GM23338 (cell line): ENCODE data around the gene TBC1D21. TPM values are rescaled to one million over a fixed set of nuclear protein-coding genes. Genes with fewer than 3 reads are reported as not detected.

Source experiments
- ATAC-seq: fragments of 200-7000 bp; cut with Tn5 transposase; 3 replicates; pipeline ENCODE4 v1.9.1; 2020
- DNase-seq: peaks from one replicate; pipeline ENCODE4 v3.0.0-alpha.2; 2015; ENCODE audit warnings: low spot score
- H2AFZ ChIP-seq: fragments of 200-600 bp; sonication (generic); 2 replicates; pipeline ENCODE4 v1.8.0; 2016; ENCODE audit warnings: antibody characterized with exemption, mild to moderate bottlenecking, moderate library complexity
- H3F3A ChIP-seq: fragments of 200-600 bp; sonication (generic); replicated peaks from 2 replicates; pipeline ENCODE4 v1.8.0; 2017; ENCODE audit warnings: antibody characterized with exemption, mixed run types, low read depth
- H3K27ac ChIP-seq: fragments of 200-600 bp; sonication (generic); 2 replicates; pipeline ENCODE4 v1.6.1; 2016; ENCODE audit warnings: low read depth
- H3K27me3 ChIP-seq: fragments of 200-600 bp; sonication (generic); 2 replicates; pipeline ENCODE4 v1.8.0; 2016; ENCODE audit warnings: mild to moderate bottlenecking, mixed run types, moderate library complexity; ENCODE audit not compliant: insufficient read depth
- H3K36me3 ChIP-seq: fragments of 200-600 bp; sonication (generic); 2 replicates; pipeline ENCODE4 v1.8.0; 2016; ENCODE audit warnings: mild to moderate bottlenecking; ENCODE audit not compliant: insufficient read depth
- H3K4me1 ChIP-seq: fragments of 200-600 bp; sonication (generic); 2 replicates; pipeline ENCODE4 v1.8.0; 2016; ENCODE audit warnings: mild to moderate bottlenecking, moderate library complexity; ENCODE audit not compliant: insufficient read depth
- H3K4me2 ChIP-seq: fragments of 200-600 bp; sonication (generic); 2 replicates; pipeline ENCODE4 v1.7.1; 2017; ENCODE audit warnings: mixed run types
- H3K4me3 ChIP-seq: fragments of 200-600 bp; sonication (generic); 2 replicates; pipeline ENCODE4 v1.6.1; 2016; ENCODE audit warnings: mixed run types
- H3K79me2 ChIP-seq: fragments of 200-600 bp; sonication (generic); replicated peaks from 2 replicates; pipeline ENCODE4 v1.8.0; 2017; ENCODE audit warnings: mild to moderate bottlenecking; ENCODE audit not compliant: insufficient read depth
- H3K9me2 ChIP-seq: fragments of 200-600 bp; sonication (generic); 2 replicates; pipeline ENCODE4 v1.8.0; 2017; ENCODE audit not compliant: insufficient read depth
- H4K20me1 ChIP-seq: fragments of 200-600 bp; sonication (generic); replicated peaks from 2 replicates; pipeline ENCODE4 v1.8.0; 2017; ENCODE audit warnings: mild to moderate bottlenecking; ENCODE audit not compliant: insufficient read depth
- H3K27ac Mint-ChIP-seq: 2 replicates; pipeline ENCODE4 v1.8.0; 2020; ENCODE audit warnings: inconsistent platforms, mild to moderate bottlenecking, moderate library complexity, mixed read lengths
- H3K27me3 Mint-ChIP-seq: 3 replicates; pipeline ENCODE4 v1.8.0; 2022; ENCODE audit warnings: low read depth, mild to moderate bottlenecking, moderate library complexity, mixed read lengths, inconsistent platforms; ENCODE audit not compliant: insufficient read depth, poor library complexity
- H3K36me3 Mint-ChIP-seq: 3 replicates; pipeline ENCODE4 v1.8.0; 2021; ENCODE audit warnings: low read depth, mild to moderate bottlenecking, inconsistent platforms, moderate library complexity, mixed read lengths
- H3K4me1 Mint-ChIP-seq: 3 replicates; pipeline ENCODE4 v1.8.0; 2020; ENCODE audit warnings: mild to moderate bottlenecking, inconsistent platforms, mixed read lengths
- H3K4me3 Mint-ChIP-seq: 3 replicates; pipeline ENCODE4 v1.8.0; 2021; ENCODE audit warnings: moderate library complexity, mild to moderate bottlenecking, inconsistent platforms, mixed read lengths
- H3K9me3 Mint-ChIP-seq: 3 replicates; pipeline ENCODE4 v1.8.0; 2020; ENCODE audit warnings: moderate library complexity, mild to moderate bottlenecking, inconsistent platforms, mixed read lengths
- CREB1 ChIP-seq: fragments of 250-450 bp; sonication (Bioruptor Pico); IDR thresholded peaks from 2 replicates; pipeline ENCODE4 v1.5.0; 2020; ENCODE audit warnings: low read depth, mild to moderate bottlenecking, moderate library complexity
- ETS1 ChIP-seq: IDR thresholded peaks from 2 replicates; pipeline ENCODE4 v1.6.1; 2016; ENCODE audit warnings: antibody characterized with exemption
- EZH2 ChIP-seq: fragments of 200-600 bp; sonication (generic); IDR thresholded peaks from one replicate; pipeline ENCODE4 v1.8.0; 2017; ENCODE audit warnings: antibody characterized with exemption, mild to moderate bottlenecking, low read depth; ENCODE audit not compliant: unreplicated experiment
- EZH2phosphoT487 ChIP-seq: fragments of 200-600 bp; sonication (generic); IDR thresholded peaks from one replicate; pipeline ENCODE4 v1.8.1; 2018; ENCODE audit warnings: antibody characterized with exemption; ENCODE audit not compliant: unreplicated experiment
- JUNB ChIP-seq: IDR thresholded peaks from one replicate; pipeline ENCODE4 v1.6.1; 2016; ENCODE audit warnings: antibody characterized with exemption; ENCODE audit not compliant: unreplicated experiment
- NANOG ChIP-seq: IDR thresholded peaks from 2 replicates; pipeline ENCODE4 v1.6.1; 2016; ENCODE audit warnings: antibody characterized with exemption, borderline replicate concordance
- POLR2AphosphoS5 ChIP-seq: IDR thresholded peaks from 2 replicates; pipeline ENCODE4 v1.6.1; 2016; ENCODE audit warnings: antibody characterized with exemption, low read depth
- REST ChIP-seq: IDR thresholded peaks from one replicate; pipeline ENCODE4 v1.6.1; 2018; ENCODE audit warnings: antibody characterized with exemption; ENCODE audit not compliant: unreplicated experiment
- STAT1 ChIP-seq: IDR thresholded peaks from one replicate; pipeline ENCODE4 v1.6.1; 2016; ENCODE audit warnings: antibody characterized with exemption; ENCODE audit not compliant: unreplicated experiment
- ZNF114 ChIP-seq: fragments of 250-450 bp; sonication (Bioruptor Pico); IDR thresholded peaks from 2 replicates; pipeline ENCODE4 v1.5.0; 2020; ENCODE audit warnings: mild to moderate bottlenecking, moderate library complexity
- ZNF331 ChIP-seq: fragments of 250-450 bp; sonication (Bioruptor Pico); IDR thresholded peaks from 2 replicates; pipeline ENCODE4 v1.5.0; 2020; ENCODE audit warnings: low read depth, mild to moderate bottlenecking, moderate library complexity
- polyA plus RNA-seq: library from polyadenylated mRNA; unstranded; fragments of >200 nt; fragmentation: Nextera tagmentation; extraction: Ambion mirVana; gene quantifications from 2 replicates; pipeline ENCODE4 v1.2.1, GENCODE V29; 2016
- total RNA-seq: library from RNA; depleted of rRNA; stranded (reverse); fragments of >200 nt; shearing (Covaris generic); gene quantifications from 2 replicates; pipeline ENCODE4 v1.2.3, GENCODE V29; 2014
- TF ChIP-seq, protein P1 (sequence below): fragments of 250-450 bp; sonication (Bioruptor Pico); IDR thresholded peaks from 2 replicates; pipeline ENCODE4 v1.5.0; 2020; ENCODE audit warnings: mild to moderate bottlenecking, moderate library complexity
- TF ChIP-seq, protein P2 (sequence below), 2 experiments: fragments of 200-600 bp in 1 of 2; sonication (generic) in 1 of 2; conservative IDR thresholded peaks; 2 replicates each; pipeline versions ENCODE4 v1.5.1 to v1.6.1; 2016 to 2017; ENCODE audit warnings: antibody characterized with exemption in 2 of 2, low read depth in 2 of 2, mild to moderate bottlenecking in 2 of 2, moderate library complexity in 1 of 2

The TBC1D21 gene
- total and polyA plus RNA-seq, 2 experiments from 2014 or later = not detected

- no peaks in the 10 kb centered on the region for H3F3A ChIP-seq
- Mint-ChIP-seq H3K27me3 (peaks cover 6% of the 10 kb centered on the region), H3K4me3 (no peak overlapping the region), H3K36me3 (no peaks in the 10 kb centered on the region), H3K9me3 (no peaks in the 10 kb centered on the region), H3K4me1 (peaks cover 5% of the 10 kb centered on the region), H3K27ac (no peak overlapping the region)
- H3K4me3 ChIP-seq = no peak overlapping the region
- no peaks in the 10 kb centered on the region for H3K9me2 ChIP-seq
- no peak overlapping the region for H3K4me2 ChIP-seq
- no peaks in the 10 kb centered on the region for H3K27me3 ChIP-seq
- ATAC-seq (no peak), DNase-seq (no peak)
- TF ChIP-seq ZNF114 (CRISPR knock-in tag) = no peak
- TF ChIP-seq, protein P1, sequence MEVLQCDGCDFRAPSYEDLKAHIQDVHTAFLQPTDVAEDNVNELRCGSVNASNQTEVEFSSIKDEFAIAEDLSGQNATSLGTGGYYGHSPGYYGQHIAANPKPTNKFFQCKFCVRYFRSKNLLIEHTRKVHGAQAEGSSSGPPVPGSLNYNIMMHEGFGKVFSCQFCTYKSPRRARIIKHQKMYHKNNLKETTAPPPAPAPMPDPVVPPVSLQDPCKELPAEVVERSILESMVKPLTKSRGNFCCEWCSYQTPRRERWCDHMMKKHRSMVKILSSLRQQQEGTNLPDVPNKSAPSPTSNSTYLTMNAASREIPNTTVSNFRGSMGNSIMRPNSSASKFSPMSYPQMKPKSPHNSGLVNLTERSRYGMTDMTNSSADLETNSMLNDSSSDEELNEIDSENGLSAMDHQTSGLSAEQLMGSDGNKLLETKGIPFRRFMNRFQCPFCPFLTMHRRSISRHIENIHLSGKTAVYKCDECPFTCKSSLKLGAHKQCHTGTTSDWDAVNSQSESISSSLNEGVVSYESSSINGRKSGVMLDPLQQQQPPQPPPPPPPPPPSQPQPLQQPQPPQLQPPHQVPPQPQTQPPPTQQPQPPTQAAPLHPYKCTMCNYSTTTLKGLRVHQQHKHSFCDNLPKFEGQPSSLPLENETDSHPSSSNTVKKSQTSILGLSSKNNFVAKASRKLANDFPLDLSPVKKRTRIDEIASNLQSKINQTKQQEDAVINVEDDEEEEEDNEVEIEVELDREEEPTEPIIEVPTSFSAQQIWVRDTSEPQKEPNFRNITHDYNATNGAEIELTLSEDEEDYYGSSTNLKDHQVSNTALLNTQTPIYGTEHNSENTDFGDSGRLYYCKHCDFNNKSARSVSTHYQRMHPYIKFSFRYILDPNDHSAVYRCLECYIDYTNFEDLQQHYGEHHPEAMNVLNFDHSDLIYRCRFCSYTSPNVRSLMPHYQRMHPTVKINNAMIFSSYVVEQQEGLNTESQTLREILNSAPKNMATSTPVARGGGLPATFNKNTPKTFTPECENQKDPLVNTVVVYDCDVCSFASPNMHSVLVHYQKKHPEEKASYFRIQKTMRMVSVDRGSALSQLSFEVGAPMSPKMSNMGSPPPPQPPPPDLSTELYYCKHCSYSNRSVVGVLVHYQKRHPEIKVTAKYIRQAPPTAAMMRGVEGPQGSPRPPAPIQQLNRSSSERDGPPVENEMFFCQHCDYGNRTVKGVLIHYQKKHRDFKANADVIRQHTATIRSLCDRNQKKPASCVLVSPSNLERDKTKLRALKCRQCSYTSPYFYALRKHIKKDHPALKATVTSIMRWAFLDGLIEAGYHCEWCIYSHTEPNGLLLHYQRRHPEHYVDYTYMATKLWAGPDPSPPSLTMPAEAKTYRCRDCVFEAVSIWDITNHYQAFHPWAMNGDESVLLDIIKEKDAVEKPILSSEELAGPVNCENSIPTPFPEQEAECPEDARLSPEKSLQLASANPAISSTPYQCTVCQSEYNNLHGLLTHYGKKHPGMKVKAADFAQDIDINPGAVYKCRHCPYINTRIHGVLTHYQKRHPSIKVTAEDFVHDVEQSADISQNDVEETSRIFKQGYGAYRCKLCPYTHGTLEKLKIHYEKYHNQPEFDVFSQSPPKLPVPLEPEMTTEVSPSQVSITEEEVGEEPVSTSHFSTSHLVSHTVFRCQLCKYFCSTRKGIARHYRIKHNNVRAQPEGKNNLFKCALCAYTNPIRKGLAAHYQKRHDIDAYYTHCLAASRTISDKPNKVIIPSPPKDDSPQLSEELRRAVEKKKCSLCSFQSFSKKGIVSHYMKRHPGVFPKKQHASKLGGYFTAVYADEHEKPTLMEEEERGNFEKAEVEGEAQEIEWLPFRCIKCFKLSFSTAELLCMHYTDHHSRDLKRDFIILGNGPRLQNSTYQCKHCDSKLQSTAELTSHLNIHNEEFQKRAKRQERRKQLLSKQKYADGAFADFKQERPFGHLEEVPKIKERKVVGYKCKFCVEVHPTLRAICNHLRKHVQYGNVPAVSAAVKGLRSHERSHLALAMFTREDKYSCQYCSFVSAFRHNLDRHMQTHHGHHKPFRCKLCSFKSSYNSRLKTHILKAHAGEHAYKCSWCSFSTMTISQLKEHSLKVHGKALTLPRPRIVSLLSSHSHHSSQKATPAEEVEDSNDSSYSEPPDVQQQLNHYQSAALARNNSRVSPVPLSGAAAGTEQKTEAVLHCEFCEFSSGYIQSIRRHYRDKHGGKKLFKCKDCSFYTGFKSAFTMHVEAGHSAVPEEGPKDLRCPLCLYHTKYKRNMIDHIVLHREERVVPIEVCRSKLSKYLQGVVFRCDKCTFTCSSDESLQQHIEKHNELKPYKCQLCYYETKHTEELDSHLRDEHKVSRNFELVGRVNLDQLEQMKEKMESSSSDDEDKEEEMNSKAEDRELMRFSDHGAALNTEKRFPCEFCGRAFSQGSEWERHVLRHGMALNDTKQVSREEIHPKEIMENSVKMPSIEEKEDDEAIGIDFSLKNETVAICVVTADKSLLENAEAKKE (CRISPR knock-in tag) = no peak
- no peak for TF ChIP-seq CREB1 (CRISPR knock-in tag)
- no peak for TF ChIP-seq REST
- TF ChIP-seq POLR2AphosphoS5 = no peak
- TF ChIP-seq, protein P2, sequence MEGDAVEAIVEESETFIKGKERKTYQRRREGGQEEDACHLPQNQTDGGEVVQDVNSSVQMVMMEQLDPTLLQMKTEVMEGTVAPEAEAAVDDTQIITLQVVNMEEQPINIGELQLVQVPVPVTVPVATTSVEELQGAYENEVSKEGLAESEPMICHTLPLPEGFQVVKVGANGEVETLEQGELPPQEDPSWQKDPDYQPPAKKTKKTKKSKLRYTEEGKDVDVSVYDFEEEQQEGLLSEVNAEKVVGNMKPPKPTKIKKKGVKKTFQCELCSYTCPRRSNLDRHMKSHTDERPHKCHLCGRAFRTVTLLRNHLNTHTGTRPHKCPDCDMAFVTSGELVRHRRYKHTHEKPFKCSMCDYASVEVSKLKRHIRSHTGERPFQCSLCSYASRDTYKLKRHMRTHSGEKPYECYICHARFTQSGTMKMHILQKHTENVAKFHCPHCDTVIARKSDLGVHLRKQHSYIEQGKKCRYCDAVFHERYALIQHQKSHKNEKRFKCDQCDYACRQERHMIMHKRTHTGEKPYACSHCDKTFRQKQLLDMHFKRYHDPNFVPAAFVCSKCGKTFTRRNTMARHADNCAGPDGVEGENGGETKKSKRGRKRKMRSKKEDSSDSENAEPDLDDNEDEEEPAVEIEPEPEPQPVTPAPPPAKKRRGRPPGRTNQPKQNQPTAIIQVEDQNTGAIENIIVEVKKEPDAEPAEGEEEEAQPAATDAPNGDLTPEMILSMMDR (conservative IDR thresholded peaks at IDR 0.05; ENCODE audit: low read depth in 2 of 2) = no peak
- no peak for TF ChIP-seq EZH2
- TF ChIP-seq ETS1 = no peak
- TF ChIP-seq JUNB = no peak
- no peak for TF ChIP-seq EZH2phosphoT487
- TF ChIP-seq ZNF331 (CRISPR knock-in tag) = no peak
- no peak for TF ChIP-seq STAT1
- TF ChIP-seq NANOG = no peak
- no peaks in the 10 kb centered on the region for H3K79me2 ChIP-seq
- H3K4me1 ChIP-seq = no peaks in the 10 kb centered on the region
- no peaks in the 10 kb centered on the region for H3K36me3 ChIP-seq
- no peak overlapping the region for H3K27ac ChIP-seq
- H4K20me1 ChIP-seq = no peaks in the 10 kb centered on the region
- no peak overlapping the region for H2AFZ ChIP-seq
Observed at GRCh38 chr15:73900095-73900712, 26.8 kb downstream of the TBC1D21 start.
